ENCODE measurements around the gene CHRNE. TPM values are rescaled to one million over a fixed set of nuclear protein-coding genes. Genes with fewer than 3 reads are reported as not detected.
"Not testable (repeated sequence)": the region's sequence is repeated elsewhere in the genome, so short reads cannot be mapped to it uniquely, and the experiment has no call there.

CHRNE gene
- polyA plus RNA-seq, 2 of the 4 experiments (the other 2 are of a cell fraction): 0.10 to 0.13 TPM

DNA sequence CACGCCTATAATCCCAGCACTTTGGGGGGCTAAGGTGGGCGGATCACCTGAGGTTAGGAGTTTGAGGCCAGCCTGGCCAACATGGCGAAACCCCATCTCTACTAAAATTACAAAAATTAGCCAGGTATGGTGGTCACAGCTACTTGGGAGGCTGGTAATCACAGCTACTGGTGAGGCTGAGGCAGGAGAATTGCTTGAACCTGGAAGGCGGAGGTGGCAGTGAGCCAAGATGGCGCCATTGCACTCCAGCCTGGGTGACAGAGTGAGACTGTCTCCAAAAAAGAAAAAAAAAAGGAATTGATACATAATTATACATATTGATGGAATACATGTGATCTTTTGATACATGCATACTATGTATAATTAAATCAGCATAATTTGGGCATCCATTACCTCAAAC is 35.4 kb downstream of the CHRNE start:
- CTCF ChIA-PET: interaction anchor here (0.6 to 1.7 kb wide), 6 partner anchors 12 to 158 kb away, joined by 3 to 10 read pairs (median 4); partner anchors contain the start of gene ARRB2
- FAIRE-seq; H3K4me2 ChIP-seq; H3K4me3 ChIP-seq; DNase-seq (ENCODE audit: low read depth in 1 of 2, low spot score in 1 of 2); H3K4me1 ChIP-seq; ATAC-seq; H3K9me3 ChIP-seq; POLR2A ChIA-PET; H3K27ac ChIP-seq: not testable (repeated sequence)
- 91% methylated on average over 5 of the region's 5 CpGs for WGBS (ENCODE audit: missing lambda C conversion rate)

DNA sequence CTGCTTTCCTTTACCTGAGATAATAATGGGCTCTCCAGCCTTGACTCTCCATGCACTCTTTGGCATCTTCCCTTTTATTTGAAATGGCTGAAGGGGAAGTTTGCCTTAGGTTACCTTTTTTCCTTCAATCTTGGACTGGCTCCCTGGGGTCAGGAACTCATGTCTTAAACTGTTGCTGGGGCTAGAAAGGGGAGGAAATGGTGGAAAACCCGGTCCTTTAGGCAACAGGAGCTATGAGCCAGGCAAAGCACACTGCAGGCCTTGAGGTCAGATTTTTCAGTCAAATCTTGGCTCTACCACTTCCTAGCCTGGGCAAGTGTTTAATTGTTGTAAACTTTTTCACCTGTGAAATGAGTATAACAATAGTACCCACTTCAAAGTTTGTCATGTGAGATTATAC is 39.6 kb downstream of the CHRNE start:
- DNase-seq (ENCODE audit: low read depth in 1 of 2, low spot score in 1 of 2) (no peak), ATAC-seq (no peak), FAIRE-seq (no peak)
- ChIA-PET CTCF (interaction anchor here (1.0 to 5.5 kb wide), 6 partner anchors 14 to 131 kb away, joined by 3 to 23 read pairs (median 8); partner anchors contain the start of gene GLTPD2), POLR2A (interaction anchor here (1.5 kb wide), 1 partner anchor 73 kb away, joined by 6 read pairs; no protein-coding TSS in a partner anchor)
- 94% methylated on average over 1 of the region's 1 CpG for WGBS (ENCODE audit: missing lambda C conversion rate)
- Histone ChIP-seq H3K4me2 (no peak overlapping the region), H3K4me1 (peaks cover 10% of the 10 kb centered on the region), H3K9me3 (no peaks in the 10 kb centered on the region), H3K4me3 (no peak overlapping the region), H3K27ac (no peak overlapping the region)
- TF ChIP-seq, protein P1, sequence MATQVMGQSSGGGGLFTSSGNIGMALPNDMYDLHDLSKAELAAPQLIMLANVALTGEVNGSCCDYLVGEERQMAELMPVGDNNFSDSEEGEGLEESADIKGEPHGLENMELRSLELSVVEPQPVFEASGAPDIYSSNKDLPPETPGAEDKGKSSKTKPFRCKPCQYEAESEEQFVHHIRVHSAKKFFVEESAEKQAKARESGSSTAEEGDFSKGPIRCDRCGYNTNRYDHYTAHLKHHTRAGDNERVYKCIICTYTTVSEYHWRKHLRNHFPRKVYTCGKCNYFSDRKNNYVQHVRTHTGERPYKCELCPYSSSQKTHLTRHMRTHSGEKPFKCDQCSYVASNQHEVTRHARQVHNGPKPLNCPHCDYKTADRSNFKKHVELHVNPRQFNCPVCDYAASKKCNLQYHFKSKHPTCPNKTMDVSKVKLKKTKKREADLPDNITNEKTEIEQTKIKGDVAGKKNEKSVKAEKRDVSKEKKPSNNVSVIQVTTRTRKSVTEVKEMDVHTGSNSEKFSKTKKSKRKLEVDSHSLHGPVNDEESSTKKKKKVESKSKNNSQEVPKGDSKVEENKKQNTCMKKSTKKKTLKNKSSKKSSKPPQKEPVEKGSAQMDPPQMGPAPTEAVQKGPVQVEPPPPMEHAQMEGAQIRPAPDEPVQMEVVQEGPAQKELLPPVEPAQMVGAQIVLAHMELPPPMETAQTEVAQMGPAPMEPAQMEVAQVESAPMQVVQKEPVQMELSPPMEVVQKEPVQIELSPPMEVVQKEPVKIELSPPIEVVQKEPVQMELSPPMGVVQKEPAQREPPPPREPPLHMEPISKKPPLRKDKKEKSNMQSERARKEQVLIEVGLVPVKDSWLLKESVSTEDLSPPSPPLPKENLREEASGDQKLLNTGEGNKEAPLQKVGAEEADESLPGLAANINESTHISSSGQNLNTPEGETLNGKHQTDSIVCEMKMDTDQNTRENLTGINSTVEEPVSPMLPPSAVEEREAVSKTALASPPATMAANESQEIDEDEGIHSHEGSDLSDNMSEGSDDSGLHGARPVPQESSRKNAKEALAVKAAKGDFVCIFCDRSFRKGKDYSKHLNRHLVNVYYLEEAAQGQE (IDR thresholded peaks at IDR 0.05): no peak
- TF ChIP-seq CEBPB (IDR thresholded peaks at IDR 0.05) (no peak), HEYL (CRISPR knock-in tag; IDR thresholded peaks at IDR 0.05) (no peak), SREBF2 (IDR thresholded peaks at IDR 0.05) (no peak), FOXS1 (CRISPR knock-in tag; IDR thresholded peaks at IDR 0.05) (no peak), ZNF302 (CRISPR knock-in tag; IDR thresholded peaks at IDR 0.05) (no peak), POLR2AphosphoS2 (conservative IDR thresholded peaks at IDR 0.05; ENCODE audit: low read length) (no peak), HDAC2 (IDR thresholded peaks at IDR 0.05) (no peak), SMC3 (IDR thresholded peaks at IDR 0.05) (no peak), CBX8 (IDR thresholded peaks at IDR 0.05) (no peak)
- TF ChIP-seq, protein P2, sequence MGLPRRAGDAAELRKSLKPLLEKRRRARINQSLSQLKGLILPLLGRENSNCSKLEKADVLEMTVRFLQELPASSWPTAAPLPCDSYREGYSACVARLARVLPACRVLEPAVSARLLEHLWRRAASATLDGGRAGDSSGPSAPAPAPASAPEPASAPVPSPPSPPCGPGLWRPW (IDR thresholded peaks at IDR 0.05): no peak

DNA sequence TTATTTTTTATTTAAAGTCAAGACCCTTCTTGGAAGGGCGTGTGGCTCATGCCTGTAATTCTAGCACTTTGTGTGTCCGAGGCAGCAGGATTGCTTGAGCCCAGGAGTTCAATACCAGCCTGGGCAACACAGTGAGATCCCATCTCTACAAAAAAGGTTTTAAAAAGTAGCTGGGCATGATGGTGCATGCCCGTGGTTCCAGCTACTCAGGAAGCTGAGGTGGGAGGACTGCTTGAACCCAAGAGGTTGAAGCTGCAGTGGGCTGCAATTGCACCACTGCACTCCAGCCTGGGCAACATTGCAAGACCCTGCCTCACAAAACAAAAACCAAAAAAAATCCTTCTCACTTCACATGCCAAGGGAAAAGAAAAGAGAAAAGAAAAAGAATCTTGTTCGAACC is 40.2 kb downstream of the CHRNE start:
- no peaks in the 10 kb centered on the region for H3K9me3 ChIP-seq
- no peak overlapping the region for H3K4me2 ChIP-seq
- ChIA-PET CTCF (interaction anchor here (1.0 to 5.5 kb wide), 5 partner anchors 13 to 131 kb away, joined by 3 to 23 read pairs (median 14); partner anchors contain the start of gene GLTPD2), POLR2A (interaction anchor here (1.5 kb wide), 1 partner anchor 73 kb away, joined by 6 read pairs; no protein-coding TSS in a partner anchor)
- H3K4me1 ChIP-seq: peaks cover 16% of the 10 kb centered on the region
- ATAC-seq: no peak
- no peak for DNase-seq (ENCODE audit: low read depth in 1 of 2, low spot score in 1 of 2)
- H3K27ac ChIP-seq: no peak overlapping the region
- no peak for TF ChIP-seq PHF8 (IDR thresholded peaks at IDR 0.05; ENCODE audit: borderline replicate concordance, low read depth)
- TF ChIP-seq ZC3H11A (IDR thresholded peaks at IDR 0.05): no peak
- no peak for TF ChIP-seq KDM5A (IDR thresholded peaks at IDR 0.05)
- no peak for TF ChIP-seq CEBPB (IDR thresholded peaks at IDR 0.05)
- TF ChIP-seq, protein P2 (IDR thresholded peaks at IDR 0.05): no peak
- TF ChIP-seq SMC3 (IDR thresholded peaks at IDR 0.05): no peak
- TF ChIP-seq, protein P1 (IDR thresholded peaks at IDR 0.05): no peak
- no peak for TF ChIP-seq ZFP36 (IDR thresholded peaks at IDR 0.05; ENCODE audit: borderline replicate concordance, partially characterized antibody)
- no peak for FAIRE-seq
- H3K4me3 ChIP-seq: no peak overlapping the region
- 88% methylated on average over 4 of the region's 4 CpGs for WGBS (ENCODE audit: missing lambda C conversion rate)
